Pulmonary artery endothelial cell (primary cell): ENCODE data around the gene TMEM119. TPM values are rescaled to one million over a fixed set of nuclear protein-coding genes. Genes with fewer than 3 reads are reported as not detected.

Source experiments
- DNase-seq: peaks from one replicate; pipeline ENCODE4 v3.0.0-alpha.2; 2011; ENCODE audit warnings: low read depth, low spot score
- total RNA-seq: library from RNA; depleted of rRNA; stranded (reverse); fragments of >200 nt; gene quantifications from 2 replicates; pipeline ENCODE4 v1.2.3, GENCODE V29; 2014

The TMEM119 gene
- total RNA-seq, 1 donor from 2014 or later, result not detected

DNA sequence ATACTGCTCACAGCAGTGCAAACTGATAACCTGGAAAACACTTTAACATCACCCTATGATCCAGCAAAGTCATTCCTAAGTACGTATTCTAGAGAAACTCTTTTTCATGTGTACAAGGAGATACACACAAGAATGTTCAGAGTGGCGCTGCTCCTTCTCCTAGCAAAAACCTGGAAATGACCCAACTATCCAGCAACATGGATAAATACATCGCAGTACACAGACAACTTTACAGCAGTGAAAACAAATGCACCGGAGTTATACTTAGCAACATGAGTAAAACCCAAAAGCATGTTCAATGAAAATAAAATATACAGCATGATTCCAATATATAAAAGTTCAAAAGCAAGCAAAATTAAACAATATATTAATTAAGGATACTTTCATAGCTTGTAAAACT lies 55.6 kb downstream of the TMEM119 start:
- no peak for DNase-seq

Other genes with a start within 250 kb of the TMEM119 start
- 8.2 and 11.4 TPM in 2 replicates for gene FICD, start 82.8 kb downstream of the TMEM119 start, total RNA-seq
- gene SART3, start 36.9 kb downstream of the TMEM119 start, total RNA-seq, result 74.3 and 77.2 TPM in 2 replicates
- gene ISCU, start 35.5 kb downstream of the TMEM119 start, total RNA-seq, result 93.0 and 93.8 TPM in 2 replicates
- gene SELPLG, start 35.8 kb upstream of the TMEM119 start, total RNA-seq, result 0.07 and 0.49 TPM in 2 replicates
- gene CORO1C, start 133.4 kb upstream of the TMEM119 start, total RNA-seq, result 278 and 297 TPM in 2 replicates